Small intestine (tissue), 7 donors: ENCODE results near the gene COL6A3. TPM values are rescaled to one million over a fixed set of nuclear protein-coding genes. Genes with fewer than 3 reads are reported as not detected.

Experiments used
- DNase-seq, 2 donors: peaks; one replicate each; pipeline versions ENCODE4 v3.0.0 to v3.0.0-alpha.2; 2013
- FAIRE-seq: peaks from 2 replicates; lab custom pipeline; 2012; peaks lifted over from hg19 to GRCh38; lab: Jason Lieb, UNC
- H3K27ac ChIP-seq, 3 donors: one replicate each; pipeline ENCODE4 v1.5.1; 2013; ENCODE audit warnings: low read length in 2 of 3, mild to moderate bottlenecking in 2 of 3, control low read depth in 1 of 3, inconsistent platforms in 1 of 3, low read depth in 1 of 3, moderate library complexity in 1 of 3
- H3K27me3 ChIP-seq, 3 donors: one replicate each; pipeline ENCODE4 v1.6.1; 2013; ENCODE audit warnings: low read length in 3 of 3, inconsistent platforms in 1 of 3; ENCODE audit not compliant: control insufficient read depth in 3 of 3, insufficient read depth in 3 of 3
- H3K36me3 ChIP-seq, 3 donors: one replicate each; pipeline ENCODE4 v1.6.1; 2013; ENCODE audit warnings: low read length in 3 of 3, inconsistent platforms in 1 of 3, low read depth in 1 of 3, mild to moderate bottlenecking in 1 of 3, moderate library complexity in 1 of 3; ENCODE audit not compliant: control insufficient read depth in 3 of 3, insufficient read depth in 2 of 3
- H3K4me1 ChIP-seq, 3 donors: one replicate each; pipeline ENCODE4 v1.6.1; 2013; ENCODE audit warnings: low read length in 2 of 3, inconsistent platforms in 1 of 3, low read depth in 1 of 3, mild to moderate bottlenecking in 1 of 3, moderate library complexity in 1 of 3; ENCODE audit not compliant: control insufficient read depth in 3 of 3, insufficient read depth in 2 of 3
- H3K4me3 ChIP-seq, 3 donors: one replicate each; pipeline ENCODE4 v1.5.1; 2013; ENCODE audit warnings: low read length in 3 of 3, control low read depth in 1 of 3, inconsistent platforms in 1 of 3, low read depth in 1 of 3, mild to moderate bottlenecking in 1 of 3, moderate library complexity in 1 of 3
- H3K9me3 ChIP-seq, 2 donors: one replicate each; pipeline ENCODE4 v1.6.1; 2013; ENCODE audit warnings: low read depth in 1 of 2, low read length in 1 of 2; ENCODE audit not compliant: control insufficient read depth in 2 of 2, insufficient read depth in 1 of 2
- WGBS, 3 donors: extraction: QIAGEN DNeasy Blood & Tissue Kit; methylation state at CpG; one replicate each; pipeline ENCODE4 v1.1.7; 2013; 5-methylcytosine and 5-hydroxymethylcytosine counted together
- polyA plus RNA-seq, 4 donors: library from polyadenylated mRNA; stranded (reverse) in 3 of 4; unstranded in 1 of 4; fragments of 200-250 nt in 3 of 4; fragments of 120-200 nt in 1 of 4; gene quantifications; one replicate each; pipeline versions ENCODE4 v1.2.1 to v1.2.3, GENCODE V29; 2013
- donor health status: healthy with polysubstance abuse.
- donor health status: control.
- donor health status: control.
- donor health status: Bipolar disorder and iron deficiency.
- donor health status: healthy.

The COL6A3 gene
- polyA plus RNA-seq, 4 donors: 0.89 to 92.4 (median 26.7) TPM

DNA sequence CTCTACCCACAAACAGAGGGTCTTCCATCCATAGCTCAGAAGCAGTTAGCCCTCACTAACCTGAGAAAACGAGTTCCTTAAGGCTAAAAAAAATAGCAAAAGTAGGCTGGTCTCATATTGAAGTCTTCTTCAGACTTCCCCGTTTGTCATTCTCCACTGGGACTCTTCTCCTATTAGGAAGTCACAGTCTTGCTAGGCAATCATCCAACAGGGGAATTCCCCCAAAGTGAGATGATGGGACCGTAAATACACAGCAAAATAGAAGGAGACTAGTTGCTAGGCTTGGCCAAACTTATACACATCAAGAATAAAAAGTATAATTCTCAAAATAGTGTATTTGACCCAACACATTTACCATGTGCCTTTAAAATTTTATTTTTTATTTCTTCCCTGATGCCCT lies 34.3 kb downstream of the COL6A3 start:
- no peak overlapping the region for H3K4me3 ChIP-seq
- no peaks in the 10 kb centered on the region for H3K4me1 ChIP-seq
- 51 to 64% (median 51%) methylated on average over 3 of the region's 3 CpGs for WGBS, 3 donors
- no peaks in the 10 kb centered on the region for H3K9me3 ChIP-seq
- FAIRE-seq (no peak), DNase-seq (no peak)
- H3K27me3 ChIP-seq: no peaks in the 10 kb centered on the region
- H3K27ac ChIP-seq: no peak overlapping the region
- H3K36me3 ChIP-seq: peaks cover 0 to 24% (median 2%) of the 10 kb centered on the region in 3 donors

DNA sequence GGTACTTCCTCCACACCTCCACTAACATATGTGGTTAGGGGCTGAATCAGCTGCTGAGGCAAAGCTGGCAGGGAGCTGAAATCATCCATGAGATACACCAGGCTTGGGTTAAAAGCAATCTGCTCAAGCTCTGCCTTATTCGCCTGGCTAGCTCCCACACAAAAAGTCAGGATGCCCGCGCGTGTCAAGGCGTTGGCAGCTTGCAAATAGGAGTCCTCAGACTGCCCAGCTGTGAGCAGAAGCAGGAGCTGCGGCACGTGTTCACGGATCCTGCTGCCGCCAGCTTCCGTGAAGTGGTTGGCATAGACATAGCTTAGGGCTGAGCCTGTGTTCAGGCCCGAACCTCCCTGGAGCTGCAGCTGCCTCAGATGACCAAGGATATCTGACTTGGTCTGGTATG lies 35.3 kb downstream of the COL6A3 start:
- no peaks in the 10 kb centered on the region for H3K4me1 ChIP-seq
- H3K36me3 ChIP-seq: peaks cover 0 to 27% (median 2%) of the 10 kb centered on the region in 3 donors
- H3K9me3 ChIP-seq: no peaks in the 10 kb centered on the region
- H3K4me3 ChIP-seq: no peak overlapping the region
- WGBS, 3 donors: 93 to 94% (median 93%) methylated on average over 11 of the region's 11 CpGs
- H3K27me3 ChIP-seq: no peaks in the 10 kb centered on the region
- DNase-seq: no peak
- no peak for FAIRE-seq
- H3K27ac ChIP-seq: no peak overlapping the region

DNA sequence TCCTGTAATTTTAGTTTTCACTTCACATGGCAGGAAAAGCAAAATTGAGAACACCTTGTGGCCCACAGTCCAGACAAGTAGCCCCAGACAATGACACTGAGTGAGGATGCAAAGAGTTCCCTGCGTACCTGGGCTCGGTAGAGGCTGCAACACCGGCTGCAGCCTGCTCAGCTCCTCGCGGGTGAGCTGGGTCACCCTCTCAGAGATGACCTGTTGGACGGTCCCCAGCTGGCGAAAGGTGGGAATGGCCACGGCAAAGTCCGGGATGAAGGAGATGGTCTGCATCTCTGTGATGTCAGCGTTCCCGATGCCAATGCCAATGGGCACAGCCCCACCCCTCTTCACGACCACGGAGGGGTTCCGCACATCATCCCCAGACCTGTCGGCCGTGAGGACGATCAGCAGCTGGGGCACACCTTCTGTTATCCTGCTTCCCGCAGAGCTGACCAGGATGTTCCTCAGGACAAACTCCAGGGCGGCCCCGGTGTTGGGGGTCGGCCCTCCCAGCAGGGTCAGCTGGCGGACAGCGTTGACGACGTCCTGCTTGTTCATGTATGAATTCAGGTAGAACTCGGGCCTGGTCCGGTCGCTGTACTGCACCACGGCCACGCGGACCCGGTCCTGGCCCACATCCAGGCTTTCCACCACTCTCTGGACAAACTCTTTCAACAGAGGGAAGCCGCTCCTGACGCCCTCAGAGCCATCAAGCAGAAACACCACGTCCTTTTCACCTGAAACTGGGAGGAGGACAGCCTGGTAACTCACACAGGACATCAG lies 39.5 kb downstream of the COL6A3 start:
- WGBS, 3 donors: 90 to 91% (median 90%) methylated on average over 35 of the region's 35 CpGs

DNA sequence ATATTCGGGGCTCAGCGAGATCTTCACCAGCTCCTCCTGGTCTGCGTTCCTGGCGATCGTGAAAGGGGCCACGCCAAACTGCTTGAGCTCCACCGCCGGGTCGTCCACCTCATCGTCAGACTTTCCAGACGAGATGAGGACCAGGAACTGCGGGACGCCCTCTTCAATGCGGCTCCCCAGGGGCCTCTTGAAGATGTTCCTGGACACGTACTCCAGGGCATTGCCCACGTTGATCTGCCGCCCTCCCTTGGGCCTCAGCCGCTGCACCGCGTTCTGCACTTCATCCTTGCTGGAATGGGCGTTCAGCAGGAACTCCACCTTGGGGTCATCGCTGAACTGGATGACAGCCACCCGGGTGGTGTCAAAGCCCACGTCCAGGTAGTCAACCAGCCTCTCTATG lies 42.1 kb downstream of the COL6A3 start:
- Histone ChIP-seq H3K27me3 (peaks cover 0 to 3% (median 0%) of the 10 kb centered on the region in 3 donors), H3K4me3 (no peak overlapping the region), H3K9me3 (no peaks in the 10 kb centered on the region), H3K4me1 (no peaks in the 10 kb centered on the region), H3K27ac (no peak overlapping the region), H3K36me3 (peaks cover 0 to 33% (median 2%) of the 10 kb centered on the region in 3 donors)
- no peak for FAIRE-seq
- no peak for DNase-seq
- 90 to 92% (median 91%) methylated on average over 24 of the region's 24 CpGs for WGBS, 3 donors

More for the DNA sequence above, 39.5 kb downstream of the COL6A3 start:
- Histone ChIP-seq H3K9me3 (no peaks in the 10 kb centered on the region), H3K27me3 (no peaks in the 10 kb centered on the region), H3K36me3 (peaks cover 0 to 27% (median 2%) of the 10 kb centered on the region in 3 donors), H3K4me3 (no peak overlapping the region), H3K4me1 (no peaks in the 10 kb centered on the region), H3K27ac (no peak overlapping the region)
- no peak for FAIRE-seq
- no peak for DNase-seq

DNA sequence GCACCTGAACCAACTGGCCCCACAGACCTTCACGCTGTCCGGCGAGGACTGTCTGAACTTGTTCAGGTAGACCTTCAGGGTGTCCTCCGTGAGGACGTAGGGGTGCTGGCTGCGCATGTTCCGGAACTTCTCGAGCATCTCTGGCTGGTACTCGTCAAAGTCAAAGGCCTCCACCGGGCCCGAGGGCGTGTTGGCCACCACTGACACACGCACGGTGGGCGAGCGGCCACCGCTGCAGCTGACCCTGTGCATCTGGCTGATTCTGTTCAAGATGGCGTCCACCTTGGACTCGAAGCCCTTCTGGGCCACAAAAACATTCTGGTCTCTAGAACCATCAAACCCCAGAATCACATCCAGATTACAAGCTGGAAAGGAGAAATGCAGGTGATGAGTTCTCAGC lies 48.3 kb downstream of the COL6A3 start:
- 90 to 96% (median 92%) methylated on average over 19 of the region's 19 CpGs for WGBS, 3 donors
- FAIRE-seq: no peak
- Histone ChIP-seq H3K27ac (no peak overlapping the region), H3K9me3 (no peaks in the 10 kb centered on the region), H3K27me3 (peaks cover 0 to 3% (median 2%) of the 10 kb centered on the region in 3 donors), H3K4me1 (no peaks in the 10 kb centered on the region), H3K4me3 (no peak overlapping the region), H3K36me3 (peaks cover 0 to 34% (median 2%) of the 10 kb centered on the region in 3 donors)
- DNase-seq: no peak

DNA sequence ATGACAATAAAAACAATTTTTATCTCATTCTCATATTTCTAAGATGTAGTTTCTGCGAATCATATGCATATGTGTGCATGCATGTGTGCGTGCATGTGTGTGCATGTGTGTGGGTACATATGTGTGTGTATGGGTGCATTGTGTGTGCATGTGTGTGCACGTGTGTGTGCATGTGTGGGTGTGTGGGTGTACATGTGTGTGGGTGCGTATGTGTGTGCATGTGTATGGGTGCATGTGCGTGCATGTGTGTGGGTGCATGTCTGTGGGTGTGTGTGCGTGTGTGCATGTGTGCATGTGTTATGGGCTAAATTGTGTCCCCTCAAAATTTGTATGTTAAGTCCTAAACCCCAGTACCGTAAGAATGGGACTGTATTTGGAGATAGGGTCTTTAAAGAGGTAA lies 49.3 kb downstream of the COL6A3 start:
- FAIRE-seq: no peak
- H3K4me3 ChIP-seq: no peak overlapping the region
- DNase-seq: no peak
- no peak overlapping the region for H3K27ac ChIP-seq
- peaks cover 0 to 42% (median 2%) of the 10 kb centered on the region in 3 donors for H3K36me3 ChIP-seq
- 92 to 94% (median 94%) methylated on average over 7 of the region's 7 CpGs for WGBS, 3 donors
- H3K27me3 ChIP-seq: peaks cover 0 to 3% (median 2%) of the 10 kb centered on the region in 3 donors
- H3K9me3 ChIP-seq: no peaks in the 10 kb centered on the region
- H3K4me1 ChIP-seq: no peaks in the 10 kb centered on the region

DNA sequence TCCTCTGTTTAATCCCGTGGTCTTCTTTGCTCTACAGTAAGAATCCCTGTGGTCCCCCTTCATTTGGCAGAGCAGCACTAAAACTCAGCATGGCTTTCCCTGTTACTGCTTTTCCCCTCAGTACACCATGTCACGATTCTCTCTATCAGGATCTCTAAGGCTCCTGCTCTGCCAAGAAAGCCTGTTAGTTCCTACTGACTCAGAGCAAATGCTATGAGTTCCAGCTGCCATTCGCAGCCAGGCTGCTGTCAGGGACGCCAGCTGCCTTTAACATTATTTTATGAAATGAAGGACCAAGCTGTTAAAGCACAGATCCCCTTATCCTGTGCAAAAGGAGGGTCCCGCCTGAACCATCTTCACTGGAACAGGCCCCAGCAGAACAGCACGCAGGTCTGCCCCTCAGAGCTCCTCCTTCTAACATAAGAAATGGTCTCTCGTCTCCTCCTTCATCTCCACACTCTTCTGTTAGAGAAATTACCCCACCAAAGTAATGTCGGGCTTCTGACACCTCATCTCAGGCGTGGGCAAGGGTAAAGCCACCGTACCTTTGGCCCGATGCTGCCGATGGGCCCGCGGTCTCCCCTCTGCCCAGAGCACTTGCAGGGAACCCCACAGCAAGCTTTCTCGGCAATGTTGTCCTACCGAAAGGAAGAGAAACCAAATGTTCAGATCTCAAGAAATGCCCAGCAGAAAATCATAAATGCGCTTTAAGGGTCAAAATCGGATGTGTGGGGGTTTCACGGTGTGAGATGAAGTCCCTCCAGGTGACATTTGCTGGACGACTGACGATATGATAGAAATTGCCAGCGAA lies 52.6 kb downstream of the COL6A3 start:
- Histone ChIP-seq H3K27me3 (peaks cover 0 to 4% (median 0%) of the 10 kb centered on the region in 3 donors), H3K9me3 (no peaks in the 10 kb centered on the region), H3K36me3 (peaks cover 0 to 38% (median 0%) of the 10 kb centered on the region in 3 donors), H3K4me3 (no peak overlapping the region), H3K4me1 (no peaks in the 10 kb centered on the region), H3K27ac (peak overlapping the region in 1 of 3 donors; percentile 12)
- FAIRE-seq (no peak), DNase-seq (no peak)
- WGBS, 3 donors: 83 to 92% (median 91%) methylated on average over 22 of the region's 22 CpGs
